ENCODE results near the gene AIFM2. TPM values are rescaled to one million over a fixed set of nuclear protein-coding genes. Genes with fewer than 3 reads are reported as not detected.

AIFM2 gene
- total and polyA plus RNA-seq, 9 of the 15 experiments (the other 6 are each of a cell fraction or from before 2014, with no cell fraction given) = 2.7 to 14.1 (median 9.2) TPM

DNA sequence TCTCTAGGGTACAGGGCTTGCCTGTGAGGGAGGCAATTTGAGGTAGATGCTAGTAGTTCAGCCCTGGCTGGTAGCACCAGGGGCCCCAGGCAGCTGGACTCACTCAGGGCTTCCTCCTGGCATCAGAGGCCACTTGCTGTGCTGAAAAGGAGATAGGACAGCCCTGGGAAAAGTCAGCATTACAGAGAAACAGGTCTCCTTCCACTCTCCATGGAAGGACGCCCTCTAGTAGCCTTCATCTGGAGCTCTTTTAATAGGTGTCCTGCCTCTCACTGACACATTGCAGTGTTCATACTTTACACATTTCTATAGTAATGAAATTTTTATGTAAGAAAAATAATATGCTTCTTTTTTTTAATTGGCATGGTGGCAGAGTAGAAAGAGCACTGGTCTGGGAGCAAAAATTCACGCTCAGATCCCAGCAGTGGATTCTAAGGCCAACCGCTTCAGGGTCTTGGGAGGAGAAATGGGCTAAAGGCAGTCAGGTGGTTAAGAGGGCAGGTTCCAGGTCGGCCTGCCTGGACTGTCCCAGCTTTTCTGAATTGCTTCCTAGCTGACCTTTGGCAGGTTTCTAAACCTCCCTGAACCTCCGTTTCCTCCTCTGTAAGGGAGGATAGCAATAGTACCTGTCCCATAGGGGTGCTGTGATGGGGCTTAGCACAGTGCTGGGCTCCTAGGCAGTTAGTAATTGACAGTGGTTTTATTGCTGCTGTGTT, 35.8 kb downstream of the AIFM2 start:
- peak in 1 of 4 experiments; percentile 23 for DNase-seq (ENCODE audit: extremely low read depth in 1 of 4, low spot score in 3 of 4)
- Histone ChIP-seq H3K9ac (ENCODE audit: insufficient read depth in 1 of 2, low read depth in 2 of 2, low read length in 2 of 2) (no peak overlapping the region), H3K27ac (ENCODE audit: extremely low read depth, low read depth, low read length) (no peak overlapping the region), H3K9me3 (replicated peaks; ENCODE audit: control insufficient read depth, insufficient read depth, low read depth, low read length) (no peaks in the 10 kb centered on the region), H3K4me3 (no peak overlapping the region), H3K4me1 (replicated peaks in 1 of 2; ENCODE audit: control insufficient read depth in 2 of 2, insufficient read depth in 2 of 2, low read length in 2 of 2) (peaks cover 0 to 2% of the 10 kb centered on the region in 2 experiments; a peak in 3 of 5 replicates), H2AFZ (ENCODE audit: low read depth, low read length) (no peak overlapping the region), H3K9me1 (ENCODE audit: control insufficient read depth, insufficient read depth, low read length) (no peaks in the 10 kb centered on the region), H3K4me2 (ENCODE audit: insufficient read depth, low read length) (no peak overlapping the region), H3K79me2 (ENCODE audit: control insufficient read depth, insufficient read depth, low read length) (no peaks in the 10 kb centered on the region), H3K27me3 (ENCODE audit: control insufficient read depth in 2 of 2, insufficient read depth in 2 of 2, low read length in 2 of 2) (peaks cover 37 to 54% of the 10 kb centered on the region in 2 experiments), H3K36me3 (ENCODE audit: control insufficient read depth, insufficient read depth, low read length) (no peaks in the 10 kb centered on the region), H4K20me1 (replicated peaks; ENCODE audit: control insufficient read depth, insufficient read depth, low read length) (0 out of 2 replicates have a peak, but pooled peaks cover 4% of the 10 kb centered on the region)
- CTCF ChIA-PET (ENCODE audit: low intra/inter-chr PET ratio) = interaction anchor here (0.6 kb wide), 1 partner anchor 10 kb away, joined by 5 read pairs; no protein-coding TSS in a partner anchor
- TF ChIP-seq CTCF (IDR thresholded peaks at IDR 0.05 in 2 of 3, conservative IDR thresholded peaks at IDR 0.05 in 1 of 3; ENCODE audit: insufficient read depth in 2 of 3, low read depth in 1 of 3, low read length in 3 of 3) (peak in 2 of 3 experiments; percentile 18 to 27; a peak in 2 of 6 replicates), RAD21 (CRISPR knock-in tag; conservative IDR thresholded peaks at IDR 0.05 in 1 of 2, IDR thresholded peaks at IDR 0.05 in 1 of 2) (peak in 1 of 2 experiments; percentile 12; a peak in 1 of 4 replicates), HOMEZ (CRISPR knock-in tag; IDR thresholded peaks at IDR 0.05) (no peak), ZNF232 (CRISPR knock-in tag; IDR thresholded peaks at IDR 0.05) (no peak), GTF2E2 (tag; IDR thresholded peaks at IDR 0.05) (no peak), VEZF1 (CRISPR knock-in tag; IDR thresholded peaks at IDR 0.05) (no peak), ETV5 (CRISPR knock-in tag; IDR thresholded peaks at IDR 0.05; ENCODE audit: low read depth) (no peak), SMAD3 (CRISPR knock-in tag; conservative IDR thresholded peaks at IDR 0.05) (no peak), ZNF165 (CRISPR knock-in tag; IDR thresholded peaks at IDR 0.05; ENCODE audit: borderline replicate concordance) (no peak), CC2D1A (IDR thresholded peaks at IDR 0.05) (no peak)
- TF ChIP-seq, protein P1, sequence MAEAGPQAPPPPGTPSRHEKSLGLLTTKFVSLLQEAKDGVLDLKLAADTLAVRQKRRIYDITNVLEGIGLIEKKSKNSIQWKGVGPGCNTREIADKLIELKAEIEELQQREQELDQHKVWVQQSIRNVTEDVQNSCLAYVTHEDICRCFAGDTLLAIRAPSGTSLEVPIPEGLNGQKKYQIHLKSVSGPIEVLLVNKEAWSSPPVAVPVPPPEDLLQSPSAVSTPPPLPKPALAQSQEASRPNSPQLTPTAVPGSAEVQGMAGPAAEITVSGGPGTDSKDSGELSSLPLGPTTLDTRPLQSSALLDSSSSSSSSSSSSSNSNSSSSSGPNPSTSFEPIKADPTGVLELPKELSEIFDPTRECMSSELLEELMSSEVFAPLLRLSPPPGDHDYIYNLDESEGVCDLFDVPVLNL (CRISPR knock-in tag; IDR thresholded peaks at IDR 0.05; ENCODE audit: low read depth) = no peak
- TF ChIP-seq, protein P2, sequence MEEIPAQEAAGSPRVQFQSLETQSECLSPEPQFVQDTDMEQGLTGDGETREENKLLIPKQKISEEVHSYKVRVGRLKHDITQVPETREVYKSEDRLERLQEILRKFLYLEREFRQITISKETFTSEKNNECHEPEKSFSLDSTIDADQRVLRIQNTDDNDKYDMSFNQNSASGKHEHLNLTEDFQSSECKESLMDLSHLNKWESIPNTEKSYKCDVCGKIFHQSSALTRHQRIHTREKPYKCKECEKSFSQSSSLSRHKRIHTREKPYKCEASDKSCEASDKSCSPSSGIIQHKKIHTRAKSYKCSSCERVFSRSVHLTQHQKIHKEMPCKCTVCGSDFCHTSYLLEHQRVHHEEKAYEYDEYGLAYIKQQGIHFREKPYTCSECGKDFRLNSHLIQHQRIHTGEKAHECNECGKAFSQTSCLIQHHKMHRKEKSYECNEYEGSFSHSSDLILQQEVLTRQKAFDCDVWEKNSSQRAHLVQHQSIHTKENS (CRISPR knock-in tag; IDR thresholded peaks at IDR 0.05) = no peak
- POLR2A ChIA-PET = interaction anchor here (0.8 to 1.1 kb wide), 3 partner anchors 8 to 13 kb away, joined by 3 to 6 read pairs (median 3); no protein-coding TSS in a partner anchor
- no peak for FAIRE-seq
- peak; percentile 74 for ATAC-seq
- in situ Hi-C loops (cut with MboI) (no loop called here), intact Hi-C loops (cut with micrococcal nuclease) (no loop called here)
- no TSS peak for BruUV-seq (replicated peaks)
- WGBS (ENCODE audit: insufficient coverage, low coverage, missing lambda C conversion rate) = 8% methylated on average over 5 of the region's 5 CpGs
